ENCODE data around the gene SNX9. TPM values are rescaled to one million over a fixed set of nuclear protein-coding genes. Genes with fewer than 3 reads are reported as not detected.

Gene SNX9
- total and polyA plus RNA-seq, 2 of the 8 experiments (the other 6 are each of a cell fraction or from before 2014, with no cell fraction given): 11.8 to 23.2 TPM

DNA sequence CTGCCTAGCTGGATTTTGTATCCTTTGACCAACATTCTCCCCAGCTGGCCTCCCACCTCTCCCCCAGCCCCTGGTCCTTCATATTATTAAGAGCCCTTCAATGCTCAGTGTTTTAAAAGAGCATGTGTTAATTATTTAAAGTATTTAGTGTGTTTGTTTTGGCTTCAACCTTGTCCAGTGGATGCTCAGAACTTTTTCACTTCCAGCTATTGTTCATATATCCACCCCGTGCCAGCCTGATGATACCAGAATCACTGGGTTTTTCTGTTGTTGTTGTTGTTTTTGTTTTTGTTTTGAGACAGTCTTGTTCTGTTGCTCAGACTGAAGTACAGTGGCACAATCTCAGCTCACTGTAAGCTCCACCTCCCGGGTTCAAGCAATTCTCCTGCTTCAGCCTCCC is 30.4 kb upstream of the SNX9 start:
- no peaks in the 10 kb centered on the region for H4K20me1 ChIP-seq (replicated peaks in 1 of 2; ENCODE audit: control insufficient read depth in 1 of 2, insufficient read depth in 2 of 2, low read length in 2 of 2)
- no peaks in the 10 kb centered on the region for H3K27me3 ChIP-seq (replicated peaks in 1 of 4; ENCODE audit: control insufficient read depth in 3 of 4, extremely low read depth in 1 of 4, insufficient read depth in 3 of 4, low read length in 3 of 4)
- H3K4me3 ChIP-seq (ENCODE audit: extremely low read depth in 1 of 4, insufficient read depth in 2 of 4, low read depth in 3 of 4, low read length in 4 of 4): no peak overlapping the region
- H4K91ac ChIP-seq (replicated peaks; ENCODE audit: insufficient read length, low read length): no peak overlapping the region
- H3K23me2 ChIP-seq (ENCODE audit: low read depth, low read length): no peaks in the 10 kb centered on the region
- H3K79me2 ChIP-seq (ENCODE audit: control insufficient read depth in 1 of 2, insufficient read depth in 2 of 2, low read length in 2 of 2): no peaks in the 10 kb centered on the region
- no peak overlapping the region for H2BK20ac ChIP-seq (ENCODE audit: low read length)
- WGBS, 2 experiments (ENCODE audit: extremely low coverage in 1 of 2, insufficient coverage in 1 of 2, insufficient read length in 1 of 2, insufficient replicate concordance in 2 of 2, low coverage in 1 of 2, low lambda C conversion rate in 2 of 2, missing lambda C conversion rate in 1 of 2): 98% methylated on average over 2 of the region's 2 CpGs; no CpG with 5 or more reads in 1 of the 2 experiments
- no peak overlapping the region for H3K27ac ChIP-seq (ENCODE audit: low read depth, low read length)
- no peaks in the 10 kb centered on the region for H3K79me1 ChIP-seq (ENCODE audit: low read depth, low read length)
- no peak overlapping the region for H3K4ac ChIP-seq (replicated peaks; ENCODE audit: insufficient read length, low read depth, low read length)
- H3K23ac ChIP-seq (ENCODE audit: insufficient read length): no peak overlapping the region
- ChIA-PET POLR2A (ENCODE audit: partially characterized antibody) (no interaction called here), CTCF (ENCODE audit: partially characterized antibody) (interaction anchor here (0.9 to 1.2 kb wide), 2 partner anchors 30 to 37 kb away, joined by 3 read pairs; no protein-coding TSS in a partner anchor)
- no peak overlapping the region for H3K9ac ChIP-seq (replicated peaks in 1 of 4; ENCODE audit: extremely low read depth in 1 of 4, low read depth in 3 of 4, low read length in 3 of 4)
- H2BK12ac ChIP-seq (ENCODE audit: low read depth, low read length): no peak overlapping the region
- FAIRE-seq (no peak), DNase-seq (ENCODE audit: low read depth in 1 of 2, low spot score in 2 of 2) (no peak)
- peaks cover 0 to 2% (median 0%) of the 10 kb centered on the region in 4 experiments; a peak in 1 of 7 replicates for H3K4me1 ChIP-seq (replicated peaks in 1 of 4; ENCODE audit: control insufficient read depth in 3 of 4, insufficient read depth in 4 of 4, low read length in 3 of 4)
- H3K36me3 ChIP-seq (ENCODE audit: control insufficient read depth in 2 of 4, insufficient read depth in 4 of 4, low read length in 3 of 4): no peaks in the 10 kb centered on the region
- H3K18ac ChIP-seq (ENCODE audit: extremely low read depth, low read length): no peak overlapping the region
- H4K8ac ChIP-seq (ENCODE audit: extremely low read depth, insufficient read depth, low read length): no peak overlapping the region
- no peak overlapping the region for H2BK5ac ChIP-seq (ENCODE audit: low read depth, low read length)
- H3K56ac ChIP-seq (replicated peaks; ENCODE audit: insufficient read length, low read depth, low read length): no peak overlapping the region
- H2AK5ac ChIP-seq (ENCODE audit: low read depth, low read length): no peak overlapping the region
- H2BK15ac ChIP-seq (ENCODE audit: low read length): no peak overlapping the region
- no peak overlapping the region for H3K4me2 ChIP-seq (ENCODE audit: insufficient read depth in 1 of 2, low read depth in 2 of 2, low read length in 2 of 2)
- no peak overlapping the region for H4K5ac ChIP-seq (ENCODE audit: insufficient read length, low read depth, low read length)
- H3K14ac ChIP-seq (ENCODE audit: insufficient read length): no peak overlapping the region
- no peaks in the 10 kb centered on the region for H3K9me3 ChIP-seq (ENCODE audit: insufficient read depth in 2 of 2, low read depth in 1 of 2, low read length in 1 of 2)
- H2AFZ ChIP-seq (ENCODE audit: low read length): no peak overlapping the region
- no peak overlapping the region for H2BK120ac ChIP-seq (replicated peaks; ENCODE audit: low read depth, low read length)
- no peak for TF ChIP-seq HDAC2 (IDR thresholded peaks at IDR 0.05; ENCODE audit: borderline replicate concordance in 1 of 2, low read depth in 2 of 2, low read length in 2 of 2)
- no peak for TF ChIP-seq CHD2 (IDR thresholded peaks at IDR 0.05; ENCODE audit: low read length)
- TF ChIP-seq JUN (IDR thresholded peaks at IDR 0.05; ENCODE audit: low read depth, low read length): no peak
- TF ChIP-seq PHF8 (conservative IDR thresholded peaks at IDR 0.05; ENCODE audit: low read depth, low read length): no peak
- TF ChIP-seq, protein P1, sequence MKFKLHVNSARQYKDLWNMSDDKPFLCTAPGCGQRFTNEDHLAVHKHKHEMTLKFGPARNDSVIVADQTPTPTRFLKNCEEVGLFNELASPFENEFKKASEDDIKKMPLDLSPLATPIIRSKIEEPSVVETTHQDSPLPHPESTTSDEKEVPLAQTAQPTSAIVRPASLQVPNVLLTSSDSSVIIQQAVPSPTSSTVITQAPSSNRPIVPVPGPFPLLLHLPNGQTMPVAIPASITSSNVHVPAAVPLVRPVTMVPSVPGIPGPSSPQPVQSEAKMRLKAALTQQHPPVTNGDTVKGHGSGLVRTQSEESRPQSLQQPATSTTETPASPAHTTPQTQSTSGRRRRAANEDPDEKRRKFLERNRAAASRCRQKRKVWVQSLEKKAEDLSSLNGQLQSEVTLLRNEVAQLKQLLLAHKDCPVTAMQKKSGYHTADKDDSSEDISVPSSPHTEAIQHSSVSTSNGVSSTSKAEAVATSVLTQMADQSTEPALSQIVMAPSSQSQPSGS (IDR thresholded peaks at IDR 0.05; ENCODE audit: low read length): no peak
- no peak for TF ChIP-seq GABPA (IDR thresholded peaks at IDR 0.05; ENCODE audit: borderline replicate concordance, insufficient read depth, low read length)

Data from H1 (cell line).